HG02763 (cell line): ENCODE results near the gene TOM1L2.
"Not testable (repeated sequence)": the region's sequence is repeated elsewhere in the genome, so short reads cannot be mapped to it uniquely, and the experiment has no call there.

Source experiments
- ATAC-seq: cut with Tn5 transposase; IDR thresholded peaks from one replicate; pipeline ENCODE4 v1.9.1; 2021; ENCODE audit warnings: mild to moderate bottlenecking, moderate library complexity; ENCODE audit not compliant: unreplicated experiment

The TOM1L2 gene

GRCh38 chr17:17995887-17996286, 23.7 kb upstream of the TOM1L2 start:
- ATAC-seq = not testable (repeated sequence)

- ATAC-seq = no peak
These were observed 22.3 kb upstream of the TOM1L2 start for GRCh38 chr17:17994271-17995069.

- ATAC-seq = no peak
These were observed 21.7 kb upstream of the TOM1L2 start for GRCh38 chr17:17993852-17994251.

- ATAC-seq = no peak
These were observed 21.2 kb upstream of the TOM1L2 start for GRCh38 chr17:17993366-17993765.

GRCh38 chr17:17990282-17990681, 18.1 kb upstream of the TOM1L2 start:
- no peak for ATAC-seq

GRCh38 chr17:17989618-17990017, 17.4 kb upstream of the TOM1L2 start:
- no peak for ATAC-seq

- ATAC-seq = no peak
These were observed 16.9 kb upstream of the TOM1L2 start for GRCh38 chr17:17989081-17989480.

- no peak for ATAC-seq
These were observed 16.3 kb upstream of the TOM1L2 start for GRCh38 chr17:17988427-17988945.

GRCh38 chr17:17987901-17988300, 15.7 kb upstream of the TOM1L2 start:
- ATAC-seq = no peak

- no peak for ATAC-seq
These were observed 15.1 kb upstream of the TOM1L2 start for GRCh38 chr17:17987187-17987896.

GRCh38 chr17:17985555-17985954, 13.4 kb upstream of the TOM1L2 start:
- ATAC-seq = no peak

GRCh38 chr17:17985153-17985552, 13.0 kb upstream of the TOM1L2 start:
- ATAC-seq = no peak

GRCh38 chr17:17983776-17984175, 11.6 kb upstream of the TOM1L2 start:
- no peak for ATAC-seq

GRCh38 chr17:17983376-17983775, 11.2 kb upstream of the TOM1L2 start:
- ATAC-seq = no peak

- ATAC-seq = no peak
These were observed 10.6 kb upstream of the TOM1L2 start for GRCh38 chr17:17982801-17983200.

GRCh38 chr17:17981330-17981729, 9.1 kb upstream of the TOM1L2 start:
- no peak for ATAC-seq

- ATAC-seq = no peak
These were observed 7.6 kb upstream of the TOM1L2 start for GRCh38 chr17:17979778-17980177.

GRCh38 chr17:17978481-17979424, 6.6 kb upstream of the TOM1L2 start:
- no peak for ATAC-seq

GRCh38 chr17:17976931-17977570, 4.9 kb upstream of the TOM1L2 start:
- no peak for ATAC-seq

- ATAC-seq = no peak
These were observed 3.2 kb upstream of the TOM1L2 start for GRCh38 chr17:17975436-17975835.

GRCh38 chr17:17972952-17973254, 703 bp upstream of the TOM1L2 start:
- ATAC-seq = no peak
